Right kidney (tissue), 1 donor: ENCODE results near the gene ADAMTS18.

Experiments
- DNase-seq: peaks from one replicate; pipeline ENCODE4 v3.0.0-alpha.2; 2016

The ADAMTS18 gene

DNA sequence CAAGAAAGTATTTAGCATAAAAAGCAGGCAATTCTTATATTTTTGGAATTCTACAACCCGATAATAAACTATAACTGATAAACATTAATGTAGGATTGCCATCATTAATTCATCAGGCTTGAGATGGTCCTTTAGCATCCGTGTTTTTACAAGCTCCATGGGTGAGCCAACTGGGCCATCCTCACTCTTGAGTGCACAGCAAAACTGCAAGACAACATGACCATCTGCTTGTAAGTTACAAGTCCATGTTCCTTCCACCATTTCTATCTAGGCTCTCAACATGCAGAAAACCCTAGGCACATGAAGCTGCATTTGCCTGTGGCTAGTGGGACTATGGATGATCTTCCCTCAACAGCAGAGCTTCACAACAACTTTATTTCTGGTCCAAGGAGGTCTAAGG is 40.1 kb downstream of the ADAMTS18 start:
- DNase-seq: no peak

DNA sequence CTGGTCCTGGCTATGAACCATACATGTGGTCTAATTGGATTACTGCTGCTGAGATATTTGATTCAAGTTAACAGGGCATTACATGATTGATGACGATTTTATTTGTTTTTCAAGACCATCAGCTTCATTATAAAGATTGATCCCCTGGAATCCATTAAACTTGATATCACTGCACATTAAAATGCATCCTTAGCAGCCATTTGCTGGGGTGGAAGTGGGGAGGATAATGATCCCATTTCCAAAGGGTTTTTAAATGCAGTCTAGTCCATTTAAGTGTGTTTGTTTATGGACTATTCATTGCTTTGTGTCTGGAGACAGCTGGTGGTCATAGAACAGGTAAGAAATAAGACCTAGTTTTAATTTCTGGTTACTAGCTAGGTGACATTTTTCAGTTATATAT is 40.9 kb downstream of the ADAMTS18 start:
- no peak for DNase-seq

GRCh38 chr16:77387815-77388209 is 47.0 kb downstream of the ADAMTS18 start:
- DNase-seq: no peak

DNA sequence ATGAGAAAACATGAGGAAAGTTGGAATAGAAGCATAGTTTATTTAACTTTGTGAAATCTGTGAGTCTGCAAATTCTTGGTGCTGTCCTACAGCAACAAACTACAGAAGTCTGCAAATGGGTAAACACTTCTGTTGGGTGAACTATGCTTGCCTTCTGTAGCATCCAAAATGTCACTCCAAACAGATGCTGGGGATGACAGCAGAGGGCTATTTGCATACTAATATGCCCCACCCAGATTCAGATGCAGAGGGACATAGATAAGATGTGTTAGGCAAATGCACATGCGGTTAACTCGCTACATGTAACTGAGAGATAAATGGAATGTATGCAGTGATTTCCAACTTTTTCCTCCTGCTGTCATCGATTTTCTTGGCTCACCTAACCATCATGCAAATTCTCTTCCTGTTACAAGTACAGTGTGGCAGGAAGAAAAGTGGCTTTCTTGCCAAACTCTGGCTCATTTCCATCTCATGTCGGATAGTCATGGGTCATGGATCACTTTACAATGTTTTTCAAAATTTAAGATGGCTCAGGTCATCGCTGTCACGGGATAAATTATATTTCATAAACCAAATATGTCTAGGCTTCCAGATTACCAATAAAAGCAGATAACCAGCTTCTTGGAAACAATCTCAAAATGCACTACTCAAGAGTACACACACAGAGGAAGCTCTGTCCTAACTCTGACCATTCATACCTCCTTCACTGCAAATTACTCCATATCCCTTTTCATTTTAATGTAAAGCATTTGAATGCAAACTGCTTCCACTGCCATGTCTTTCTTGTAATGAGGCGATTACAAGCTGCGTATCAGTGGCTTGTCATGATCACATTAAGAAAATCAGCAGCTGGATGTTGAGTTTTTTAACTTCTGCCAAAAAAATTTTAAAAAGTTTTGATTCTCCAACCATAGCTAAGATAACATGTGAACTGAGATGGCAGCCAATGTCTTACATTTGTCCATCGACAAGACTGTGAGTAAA is 47.7 kb downstream of the ADAMTS18 start:
- no peak for DNase-seq

- DNase-seq: no peak
Measured at GRCh38 chr16:77385481-77385880, 49.4 kb downstream of the ADAMTS18 start.

- no peak for DNase-seq
Measured at GRCh38 chr16:77383606-77384187, 51.1 kb downstream of the ADAMTS18 start.

- DNase-seq: no peak
Measured at GRCh38 chr16:77376358-77376757, 58.5 kb downstream of the ADAMTS18 start.

DNA sequence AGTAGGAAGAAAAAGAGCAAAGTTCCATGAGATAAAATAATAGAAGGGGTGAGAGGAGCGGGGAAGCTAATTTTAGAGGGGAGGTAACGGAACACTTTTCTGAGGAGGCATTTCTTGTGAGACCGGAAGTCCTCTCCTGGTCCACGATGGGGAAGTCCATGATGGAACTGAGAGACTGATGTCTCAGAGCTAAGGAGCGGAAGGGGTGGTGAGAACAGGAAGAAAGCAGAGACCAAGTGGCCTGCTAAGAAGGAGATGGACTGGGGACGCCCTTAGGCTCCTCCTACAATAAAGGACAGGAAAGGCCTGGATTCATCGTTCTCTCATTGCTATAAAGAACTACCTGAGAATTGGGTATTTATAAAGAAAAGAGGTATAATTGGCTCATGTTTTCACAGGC is 59.4 kb downstream of the ADAMTS18 start:
- DNase-seq: no peak

DNA sequence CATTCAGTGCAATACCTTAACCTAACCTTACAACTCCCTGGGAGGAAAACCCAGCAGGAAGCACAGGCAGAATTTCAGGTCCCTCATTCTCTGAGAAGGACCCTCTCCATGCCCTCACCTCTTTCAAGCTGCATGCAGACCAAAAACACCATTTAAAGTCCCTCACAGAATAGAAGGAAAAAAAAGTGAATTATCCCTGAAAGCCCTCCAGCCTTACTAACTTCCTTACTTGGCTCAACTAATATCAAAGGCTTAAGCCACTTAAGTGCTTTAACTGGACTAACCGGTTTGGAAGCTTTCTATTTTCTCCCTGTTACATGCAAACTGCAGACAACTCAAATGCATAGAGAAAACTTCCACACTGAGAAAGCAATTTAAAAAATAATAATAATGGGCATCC is 60.5 kb downstream of the ADAMTS18 start:
- peak; percentile 15 for DNase-seq

DNA sequence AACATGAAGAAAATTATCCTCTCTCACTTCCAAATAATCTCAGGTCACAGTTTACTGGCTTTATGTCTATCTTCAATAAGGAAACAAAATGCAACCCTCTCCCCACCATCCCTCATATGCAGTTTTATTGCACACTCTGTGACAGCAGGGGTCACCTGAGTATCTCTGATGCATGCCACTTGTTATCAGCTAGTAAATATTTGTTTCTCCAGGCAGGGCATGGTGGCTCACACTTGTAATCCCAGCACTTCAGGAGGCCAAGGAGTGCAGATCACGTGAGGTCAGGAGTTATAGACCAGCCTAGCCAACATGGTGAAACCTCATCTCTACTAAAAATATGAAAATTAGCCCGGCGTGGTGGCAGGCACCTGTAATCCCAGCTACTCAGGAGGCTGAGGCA is 61.1 kb downstream of the ADAMTS18 start:
- no peak for DNase-seq

DNA sequence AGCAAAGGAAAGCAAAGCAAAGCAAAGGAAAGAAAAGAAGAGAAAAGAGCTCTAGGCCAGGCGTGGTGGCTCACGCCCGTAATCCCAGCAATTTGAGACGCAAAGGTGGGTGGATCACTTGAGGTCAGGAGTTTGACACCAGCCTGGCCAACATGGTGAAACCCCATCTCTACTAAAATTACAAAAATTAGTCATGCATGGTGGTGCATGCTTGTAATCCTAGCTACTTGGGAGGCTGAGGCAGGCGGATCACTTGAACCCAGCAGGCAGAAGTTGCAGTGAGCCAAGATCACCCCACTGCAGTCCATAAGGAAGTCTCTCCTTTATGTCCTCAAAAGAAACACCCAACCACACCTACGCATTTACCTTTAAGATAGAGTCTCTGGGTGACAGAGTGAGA is 70.1 kb downstream of the ADAMTS18 start:
- no peak for DNase-seq

DNA sequence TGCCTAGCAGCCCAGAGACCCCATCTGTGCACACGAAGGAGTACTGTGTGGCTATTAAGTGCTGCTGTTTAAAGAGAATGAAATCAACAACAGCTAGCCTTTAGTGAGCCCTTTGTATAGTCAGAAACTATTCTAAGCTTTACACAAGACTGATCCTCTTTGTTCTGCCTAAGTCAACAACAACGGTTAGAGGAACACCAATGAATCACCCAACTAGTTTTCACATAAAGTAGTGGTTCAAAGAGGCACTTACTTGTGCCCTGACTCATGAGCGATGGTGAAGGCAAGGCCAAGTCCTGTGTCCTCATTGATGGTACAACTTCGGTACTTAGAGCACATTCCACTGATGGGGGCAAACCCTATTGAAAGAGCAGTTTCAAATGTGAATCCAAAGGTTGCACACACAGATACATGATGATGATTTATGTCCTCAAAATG is 75.8 kb downstream of the ADAMTS18 start:
- no peak for DNase-seq

DNA sequence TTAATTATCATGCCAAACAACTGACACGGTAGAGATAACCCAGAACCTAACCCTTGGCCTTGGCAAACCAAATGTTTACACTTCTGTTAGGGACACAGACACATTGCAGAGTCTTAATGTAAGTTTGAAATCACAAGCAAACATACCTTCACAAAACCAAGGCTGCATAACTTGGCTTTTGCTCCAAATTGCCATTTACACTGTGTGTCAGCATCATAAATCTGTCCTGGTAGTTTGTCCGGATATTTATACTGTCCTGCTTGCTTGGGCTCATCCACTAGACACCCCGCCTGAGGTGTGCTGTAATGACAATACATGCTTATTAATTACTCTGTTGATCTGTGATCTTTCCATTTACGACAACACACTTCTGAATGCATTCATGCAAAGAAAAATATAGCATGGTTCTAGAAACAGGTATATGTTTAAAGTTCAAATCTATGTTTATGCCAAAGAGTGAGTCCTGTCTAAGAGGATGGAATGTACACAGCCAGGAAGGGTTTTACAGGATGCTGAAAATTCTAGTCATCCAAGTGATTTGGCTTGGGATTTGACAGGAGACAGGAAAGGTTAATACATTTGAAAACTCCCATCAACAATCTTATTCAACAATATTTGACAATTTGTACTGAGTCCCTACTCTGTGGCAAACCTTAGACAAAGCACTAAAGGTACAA is 81.1 kb downstream of the ADAMTS18 start:
- DNase-seq: no peak

- no peak for DNase-seq
Measured at GRCh38 chr16:77344341-77344740, 90.5 kb downstream of the ADAMTS18 start.

DNA sequence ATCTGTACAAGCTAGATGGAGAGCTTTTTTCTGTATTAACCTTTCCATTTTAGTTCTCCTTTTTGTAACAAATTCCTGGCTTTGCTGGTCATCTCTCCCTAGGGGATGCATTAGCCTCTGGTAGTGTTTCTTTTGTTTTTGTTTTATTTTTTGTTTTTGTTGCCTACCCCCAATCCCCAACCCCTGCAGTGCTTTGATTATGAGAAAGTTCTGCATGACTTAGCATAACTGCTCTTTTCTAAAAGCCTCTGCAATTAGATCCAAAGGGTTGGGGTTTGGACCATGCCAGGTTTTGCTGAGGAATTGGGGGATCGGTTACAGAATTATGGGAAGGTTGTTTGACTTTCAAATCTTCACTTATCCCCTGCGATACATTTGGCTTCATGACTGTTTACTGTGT is 98.2 kb downstream of the ADAMTS18 start:
- peak; percentile 20 for DNase-seq

- DNase-seq: peak; percentile 23
Measured at GRCh38 chr16:77335652-77336234, 99.1 kb downstream of the ADAMTS18 start.

- DNase-seq: no peak
Measured at GRCh38 chr16:77332792-77333191, 102.0 kb downstream of the ADAMTS18 start.

DNA sequence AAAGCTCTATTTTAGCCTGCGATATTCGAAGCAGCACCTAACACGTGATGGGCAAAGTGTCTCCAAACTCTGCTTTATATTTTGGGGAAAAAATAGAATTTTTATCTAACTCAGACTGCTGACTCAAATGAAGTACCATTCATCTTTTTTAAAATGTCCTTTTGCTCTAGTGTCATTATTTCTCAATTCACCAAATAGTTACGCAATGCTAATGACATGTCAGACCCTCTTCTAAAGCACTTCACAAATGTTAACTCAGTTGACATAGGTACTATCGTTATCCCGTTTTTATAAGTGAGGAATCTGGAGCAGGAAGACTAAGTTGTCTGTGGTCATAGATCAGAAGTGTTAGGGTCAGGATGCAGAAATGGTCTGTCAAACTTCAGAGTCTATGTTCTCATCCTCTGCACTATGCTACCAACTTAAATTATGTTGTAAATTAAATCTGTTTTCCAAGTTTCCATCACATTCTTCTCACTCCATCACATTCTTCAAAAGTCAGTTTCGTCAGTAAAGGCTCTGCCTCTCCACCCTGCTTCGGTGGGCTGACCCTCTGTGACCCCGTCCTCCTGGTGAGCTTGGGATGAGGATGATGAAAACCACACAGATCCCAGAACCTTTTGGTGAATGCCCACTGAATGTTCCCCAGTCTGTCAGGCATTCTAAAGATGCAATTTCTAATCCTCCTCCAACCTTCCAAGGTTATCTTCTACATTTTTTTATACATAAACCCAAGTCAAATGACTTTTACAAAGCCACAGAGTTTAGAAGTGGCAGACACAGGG is 102.8 kb downstream of the ADAMTS18 start:
- DNase-seq: no peak

DNA sequence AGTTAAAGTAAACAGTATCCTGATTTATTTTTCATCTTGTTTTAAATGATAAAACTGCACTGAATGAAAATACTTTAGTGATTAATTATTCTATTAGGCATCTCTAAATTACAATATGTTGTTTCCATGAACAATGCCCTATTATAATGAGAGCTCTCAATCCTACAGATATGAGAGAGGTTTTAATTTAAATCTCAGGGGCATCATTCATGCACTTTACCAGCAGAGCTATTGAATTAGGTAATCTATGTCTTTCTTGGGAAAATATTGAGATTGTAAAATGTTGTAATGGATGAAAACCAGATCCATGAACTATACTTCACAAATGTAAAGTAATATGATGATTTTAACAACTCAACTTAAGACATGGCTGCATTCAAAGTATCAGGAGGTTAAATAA is 103.8 kb downstream of the ADAMTS18 start:
- DNase-seq: no peak

DNA sequence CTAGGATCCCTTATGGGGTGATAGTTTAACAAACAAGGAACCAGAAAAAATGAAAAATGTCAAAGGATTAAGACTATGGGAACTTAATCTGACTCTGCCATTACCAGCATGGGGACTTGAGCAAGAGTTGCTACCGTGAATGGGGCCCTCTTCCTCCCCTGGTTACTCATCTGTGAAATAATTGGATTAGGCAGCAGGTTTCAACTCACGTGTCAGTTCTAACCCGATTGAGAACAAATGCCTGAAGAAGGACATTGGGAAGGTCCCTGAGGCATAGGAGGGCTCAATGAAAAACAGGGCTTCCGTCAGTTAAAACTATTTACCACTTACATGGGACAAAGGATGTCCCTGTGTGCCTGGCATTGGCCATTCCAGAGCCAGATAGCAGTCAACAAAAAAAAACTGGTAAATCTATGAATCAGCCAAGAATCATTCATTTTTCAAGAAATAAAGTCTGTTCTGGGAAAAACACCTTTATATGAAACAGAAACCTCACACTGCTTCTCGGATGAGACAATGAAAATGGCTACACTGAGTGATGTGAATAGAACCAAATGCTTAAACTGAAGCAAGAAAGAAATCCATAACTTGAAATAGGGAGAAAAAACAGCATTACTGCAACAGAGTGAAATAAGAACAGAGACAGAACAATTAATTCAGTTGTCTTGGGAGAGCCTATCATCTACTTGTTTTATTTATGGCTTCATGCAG is 104.3 kb downstream of the ADAMTS18 start:
- DNase-seq: no peak

DNA sequence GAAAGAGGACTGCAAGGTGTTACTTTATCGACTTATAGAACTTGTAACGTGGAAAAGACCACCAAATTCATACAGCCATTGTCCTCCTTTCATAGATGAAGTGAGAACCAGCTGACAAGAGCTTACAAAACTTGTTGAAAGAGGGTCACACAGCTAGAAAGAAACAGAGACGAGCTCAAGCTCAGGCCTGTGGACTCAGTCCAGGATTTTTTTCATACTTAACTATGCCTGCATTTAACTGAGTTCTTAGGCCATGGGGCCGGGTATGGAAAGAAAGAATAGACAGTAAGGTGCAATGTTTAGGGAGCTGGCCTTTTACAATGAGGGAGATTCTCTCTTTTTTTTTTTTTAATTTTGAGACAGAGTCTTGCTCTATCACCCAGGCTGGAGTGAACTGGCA is 106.1 kb downstream of the ADAMTS18 start:
- no peak for DNase-seq
